ENCODE measurements around the gene LYRM7. TPM values are rescaled to one million over a fixed set of nuclear protein-coding genes. Genes with fewer than 3 reads are reported as not detected.

Gene LYRM7
- total RNA-seq, 1 experiment from 2014 or later: 5.0 TPM

DNA sequence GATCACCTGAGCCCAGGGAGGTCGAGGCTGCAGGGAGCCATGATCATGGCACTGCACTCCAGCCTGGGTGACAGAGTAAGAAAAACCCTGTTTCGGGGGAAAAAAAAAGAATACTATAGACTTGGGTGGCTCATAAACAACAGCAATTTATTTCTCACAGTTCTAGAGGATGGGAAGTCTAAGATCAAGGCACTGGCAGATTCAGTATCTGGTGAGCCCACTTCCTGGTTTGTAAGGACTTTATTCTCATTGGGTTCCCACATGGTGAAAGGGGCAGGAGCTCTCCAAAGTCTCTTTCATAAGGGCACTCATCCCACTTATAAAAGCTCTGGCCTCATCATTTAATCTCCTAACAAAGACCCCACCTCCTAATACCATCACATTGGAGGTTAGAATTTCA lies 14.4 kb upstream of the LYRM7 start:
- Histone ChIP-seq H3K4me3 (ENCODE audit: low read length) (no peak overlapping the region), H3K4me2 (ENCODE audit: low read length) (no peak overlapping the region), H3K9ac (ENCODE audit: low read length) (no peak overlapping the region), H2AFZ (ENCODE audit: low read length) (no peak overlapping the region), H3K27ac (ENCODE audit: low read length) (no peak overlapping the region), H3K79me2 (ENCODE audit: low read length) (peaks cover 17% of the 10 kb centered on the region), H3K9me3 (ENCODE audit: low read length) (no peaks in the 10 kb centered on the region), H3K36me3 (ENCODE audit: low read depth, low read length) (peaks cover 24% of the 10 kb centered on the region), H3F3A (ENCODE audit: low read length, unreplicated experiment) (no peaks in the 10 kb centered on the region), H3K9me2 (replicated peaks; ENCODE audit: low read length) (no peaks in the 10 kb centered on the region), H4K20me1 (ENCODE audit: low read length) (no peaks in the 10 kb centered on the region), H3K4me1 (ENCODE audit: insufficient read depth, low read length) (no peaks in the 10 kb centered on the region), H3K27me3 (ENCODE audit: low read length) (no peaks in the 10 kb centered on the region)
- no TSS peak for BruUV-seq (replicated peaks)
- POLR2A ChIA-PET (ENCODE audit: unreplicated experiment): no interaction called here
- no peak for ATAC-seq
- no peak for DNase-seq
- TF ChIP-seq, protein P1, sequence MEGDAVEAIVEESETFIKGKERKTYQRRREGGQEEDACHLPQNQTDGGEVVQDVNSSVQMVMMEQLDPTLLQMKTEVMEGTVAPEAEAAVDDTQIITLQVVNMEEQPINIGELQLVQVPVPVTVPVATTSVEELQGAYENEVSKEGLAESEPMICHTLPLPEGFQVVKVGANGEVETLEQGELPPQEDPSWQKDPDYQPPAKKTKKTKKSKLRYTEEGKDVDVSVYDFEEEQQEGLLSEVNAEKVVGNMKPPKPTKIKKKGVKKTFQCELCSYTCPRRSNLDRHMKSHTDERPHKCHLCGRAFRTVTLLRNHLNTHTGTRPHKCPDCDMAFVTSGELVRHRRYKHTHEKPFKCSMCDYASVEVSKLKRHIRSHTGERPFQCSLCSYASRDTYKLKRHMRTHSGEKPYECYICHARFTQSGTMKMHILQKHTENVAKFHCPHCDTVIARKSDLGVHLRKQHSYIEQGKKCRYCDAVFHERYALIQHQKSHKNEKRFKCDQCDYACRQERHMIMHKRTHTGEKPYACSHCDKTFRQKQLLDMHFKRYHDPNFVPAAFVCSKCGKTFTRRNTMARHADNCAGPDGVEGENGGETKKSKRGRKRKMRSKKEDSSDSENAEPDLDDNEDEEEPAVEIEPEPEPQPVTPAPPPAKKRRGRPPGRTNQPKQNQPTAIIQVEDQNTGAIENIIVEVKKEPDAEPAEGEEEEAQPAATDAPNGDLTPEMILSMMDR (conservative IDR thresholded peaks at IDR 0.05; ENCODE audit: low read depth, low read length): no peak
- no peak for TF ChIP-seq EZH2phosphoT487 (IDR thresholded peaks at IDR 0.05; ENCODE audit: borderline replicate concordance, low read length)
- TF ChIP-seq EZH2 (IDR thresholded peaks at IDR 0.05; ENCODE audit: low read length, unreplicated experiment): no peak
- CTCF ChIA-PET: no interaction called here
- intact Hi-C loops (cut with micrococcal nuclease): no loop called here

DNA sequence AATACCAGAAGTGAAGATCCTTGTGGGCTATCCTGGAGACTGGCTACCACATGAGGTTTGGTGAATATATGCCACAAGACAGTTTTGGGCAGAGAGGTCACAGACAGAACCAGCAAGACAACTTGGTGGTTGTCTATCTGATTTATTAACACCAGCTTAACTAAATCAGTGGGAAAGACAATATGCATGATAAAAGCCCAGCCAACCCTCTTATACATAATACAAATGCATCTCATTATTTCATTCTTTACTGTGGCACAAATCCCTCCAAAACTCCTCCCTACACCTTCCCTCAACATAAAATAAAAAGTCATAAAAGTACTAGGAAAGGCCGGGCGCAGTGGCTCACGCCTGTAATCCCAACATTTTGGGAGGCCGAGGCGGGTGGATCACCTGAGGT lies 13.8 kb upstream of the LYRM7 start:
- no peaks in the 10 kb centered on the region for H3K9me2 ChIP-seq (replicated peaks; ENCODE audit: low read length)
- CTCF ChIA-PET: no interaction called here
- peaks cover 22% of the 10 kb centered on the region for H3K79me2 ChIP-seq (ENCODE audit: low read length)

DNA sequence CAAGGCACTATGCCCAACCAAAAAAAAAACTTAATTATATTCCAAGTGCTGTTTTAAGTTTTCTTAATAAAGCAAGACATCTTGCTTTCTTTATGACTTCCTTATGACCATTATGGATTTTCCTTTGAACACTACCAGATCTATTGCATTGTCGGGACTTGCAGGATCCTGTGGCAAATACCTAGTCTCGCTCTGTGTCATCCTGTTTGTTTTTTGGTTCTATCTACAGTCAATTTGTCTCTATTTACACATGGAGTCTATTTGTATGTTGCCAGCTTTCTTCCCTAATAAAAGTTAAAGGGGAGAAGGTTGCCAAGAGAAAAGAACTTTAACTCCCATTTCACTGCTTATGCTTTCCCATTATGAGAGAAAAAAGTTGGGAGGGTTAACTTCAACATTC lies 10.6 kb upstream of the LYRM7 start:
- Histone ChIP-seq H3K4me2 (ENCODE audit: low read length) (no peak overlapping the region), H3K4me3 (ENCODE audit: low read length) (no peak overlapping the region), H3K9ac (ENCODE audit: low read length) (no peak overlapping the region), H3K79me2 (ENCODE audit: low read length) (peaks cover 54% of the 10 kb centered on the region), H3K27me3 (ENCODE audit: low read length) (no peaks in the 10 kb centered on the region), H4K20me1 (ENCODE audit: low read length) (peaks cover 6% of the 10 kb centered on the region; the same call in 1 of the 2 replicates), H3F3A (ENCODE audit: low read length, unreplicated experiment) (no peaks in the 10 kb centered on the region), H3K9me2 (replicated peaks; ENCODE audit: low read length) (no peaks in the 10 kb centered on the region), H3K27ac (ENCODE audit: low read length) (no peak overlapping the region), H3K9me3 (ENCODE audit: low read length) (no peaks in the 10 kb centered on the region), H3K4me1 (ENCODE audit: insufficient read depth, low read length) (peaks cover 12% of the 10 kb centered on the region; the same call in 1 of the 2 replicates), H2AFZ (ENCODE audit: low read length) (no peak overlapping the region), H3K36me3 (ENCODE audit: low read depth, low read length) (peaks cover 36% of the 10 kb centered on the region)
- BruUV-seq (replicated peaks): no TSS peak
- ATAC-seq (no peak), DNase-seq (no peak)
- intact Hi-C loops (cut with micrococcal nuclease): loop anchor here (10.0 kb wide), 1 partner anchor 225 kb away; no protein-coding TSS in a partner anchor
- ChIA-PET POLR2A (ENCODE audit: unreplicated experiment) (no interaction called here), CTCF (no interaction called here)
- TF ChIP-seq, protein P1 (conservative IDR thresholded peaks at IDR 0.05; ENCODE audit: low read depth, low read length): no peak
- no peak for TF ChIP-seq EZH2 (IDR thresholded peaks at IDR 0.05; ENCODE audit: low read length, unreplicated experiment)
- no peak for TF ChIP-seq EZH2phosphoT487 (IDR thresholded peaks at IDR 0.05; ENCODE audit: borderline replicate concordance, low read length)

More for the DNA sequence above, 13.8 kb upstream of the LYRM7 start:
- BruUV-seq (replicated peaks): no TSS peak
- H4K20me1 ChIP-seq (ENCODE audit: low read length): no peaks in the 10 kb centered on the region
- intact Hi-C loops (cut with micrococcal nuclease): no loop called here
- no peak overlapping the region for H3K4me2 ChIP-seq (ENCODE audit: low read length)
- H3K27me3 ChIP-seq (ENCODE audit: low read length): no peaks in the 10 kb centered on the region
- H3K27ac ChIP-seq (ENCODE audit: low read length): no peak overlapping the region
- H3K36me3 ChIP-seq (ENCODE audit: low read depth, low read length): peaks cover 29% of the 10 kb centered on the region
- TF ChIP-seq EZH2phosphoT487 (IDR thresholded peaks at IDR 0.05; ENCODE audit: borderline replicate concordance, low read length) (no peak), EZH2 (IDR thresholded peaks at IDR 0.05; ENCODE audit: low read length, unreplicated experiment) (no peak)
- TF ChIP-seq, protein P1 (conservative IDR thresholded peaks at IDR 0.05; ENCODE audit: low read depth, low read length): no peak
- no peaks in the 10 kb centered on the region for H3F3A ChIP-seq (ENCODE audit: low read length, unreplicated experiment)
- ATAC-seq: no peak
- no peak overlapping the region for H3K4me3 ChIP-seq (ENCODE audit: low read length)
- no peak overlapping the region for H2AFZ ChIP-seq (ENCODE audit: low read length)
- no peak for DNase-seq
- no peak overlapping the region for H3K9ac ChIP-seq (ENCODE audit: low read length)
- no peaks in the 10 kb centered on the region for H3K4me1 ChIP-seq (ENCODE audit: insufficient read depth, low read length)
- POLR2A ChIA-PET (ENCODE audit: unreplicated experiment): no interaction called here
- H3K9me3 ChIP-seq (ENCODE audit: low read length): no peaks in the 10 kb centered on the region

Measured in PC-3 (cell line).